ENCODE measurements around the gene MAT2A.
"Not testable (repeated sequence)": the region's sequence is repeated elsewhere in the genome, so short reads cannot be mapped to it uniquely, and the experiment has no call there.

Gene MAT2A

GRCh38 chr2:85580206-85580605, 41.2 kb downstream of the MAT2A start:
- DNase-seq: no peak

DNA sequence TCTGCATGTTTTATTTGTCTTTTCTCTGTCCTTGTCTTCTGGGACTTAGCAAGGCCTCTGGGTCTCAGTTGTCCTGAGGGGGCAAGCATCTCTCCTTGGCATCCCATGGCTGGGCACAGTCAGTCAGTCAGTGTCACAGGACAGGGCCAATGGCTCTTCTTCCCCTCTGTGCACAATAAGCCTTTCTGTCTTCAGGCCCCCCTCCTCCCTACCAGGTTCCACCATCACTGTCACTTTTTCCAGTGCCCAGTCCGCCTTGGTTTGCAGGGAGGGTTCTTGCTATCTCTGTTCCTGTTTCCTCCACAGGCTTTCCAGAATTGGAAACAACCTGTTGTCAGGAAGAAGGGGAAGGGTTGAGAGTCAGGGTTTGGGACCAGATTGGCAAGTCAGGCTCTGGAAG, 43.5 kb downstream of the MAT2A start:
- DNase-seq: no peak

GRCh38 chr2:85583667-85584353, 44.8 kb downstream of the MAT2A start:
- DNase-seq: no peak

- DNase-seq: no peak
Measured at GRCh38 chr2:85584354-85584856, 45.4 kb downstream of the MAT2A start, which contains the start of gene VAMP5. Gene VAMP5 (plus strand): TSS chr2:85584431. CDS start chr2:85584491, 60 bp downstream.

- no peak for DNase-seq
Measured at GRCh38 chr2:85584857-85585780, 46.2 kb downstream of the MAT2A start.

GRCh38 chr2:85585781-85586105, 46.8 kb downstream of the MAT2A start:
- no peak for DNase-seq

- DNase-seq: no peak
Measured at GRCh38 chr2:85588236-85588635, 49.3 kb downstream of the MAT2A start.

DNA sequence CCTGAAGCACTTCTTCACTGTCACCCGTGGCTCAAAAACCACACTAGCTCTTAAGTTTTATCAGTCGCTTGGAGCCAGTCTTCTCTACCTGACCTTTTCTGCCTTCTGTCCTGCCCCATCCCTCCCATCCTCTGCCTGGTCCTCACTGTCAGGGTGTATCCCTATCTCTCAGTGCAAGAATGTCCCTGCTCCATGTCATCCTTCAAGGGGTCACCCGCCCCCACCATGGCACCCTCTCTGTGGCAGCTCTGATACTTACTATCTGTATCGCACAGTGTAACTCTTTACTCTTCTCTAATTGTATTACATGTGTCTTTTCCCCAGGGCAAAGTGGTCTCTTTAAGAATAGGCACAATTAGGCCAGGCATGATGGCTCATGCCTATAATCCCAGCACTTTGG, 49.7 kb downstream of the MAT2A start:
- no peak for DNase-seq

DNA sequence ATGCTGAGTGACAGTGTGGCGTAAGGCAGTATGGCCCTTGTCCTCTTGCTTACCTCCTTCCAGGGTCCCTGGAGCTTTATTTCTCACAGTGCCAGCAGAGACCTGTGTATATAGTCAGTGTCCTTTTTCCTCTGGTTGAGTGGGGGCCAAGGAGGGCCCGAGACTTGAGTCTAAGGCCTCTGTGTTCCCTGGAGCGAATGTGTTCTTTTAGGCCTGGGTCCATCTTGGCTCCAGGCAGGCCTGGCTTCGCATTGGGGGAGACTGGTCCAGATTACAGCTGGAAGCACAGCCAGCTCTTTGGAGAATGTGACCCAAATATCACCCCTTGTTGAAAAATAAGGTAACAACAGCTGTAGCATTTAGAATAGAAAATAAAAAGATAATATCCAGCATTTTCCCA, 50.2 kb downstream of the MAT2A start:
- no peak for DNase-seq

GRCh38 chr2:85589982-85590791, 51.2 kb downstream of the MAT2A start:
- no peak for DNase-seq

- no peak for DNase-seq
Measured at GRCh38 chr2:85590950-85591349, 52.0 kb downstream of the MAT2A start.

DNA sequence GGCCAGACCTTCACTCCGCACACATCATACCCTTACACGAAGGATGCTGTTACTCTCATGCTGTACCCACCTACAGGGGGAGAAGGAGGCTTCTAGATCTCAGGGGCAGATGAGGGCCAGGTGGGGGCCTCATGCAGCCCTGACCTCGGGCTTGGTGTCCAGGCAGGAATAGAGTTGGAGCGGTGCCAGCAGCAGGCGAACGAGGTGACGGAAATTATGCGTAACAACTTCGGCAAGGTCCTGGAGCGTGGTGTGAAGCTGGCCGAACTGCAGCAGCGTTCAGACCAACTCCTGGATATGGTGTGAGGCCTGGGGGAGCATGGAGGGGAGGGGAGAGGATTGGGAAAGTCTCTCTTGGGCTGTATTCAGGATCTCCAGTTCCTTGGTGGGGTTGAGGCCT, 52.6 kb downstream of the MAT2A start:
- DNase-seq: no peak

DNA sequence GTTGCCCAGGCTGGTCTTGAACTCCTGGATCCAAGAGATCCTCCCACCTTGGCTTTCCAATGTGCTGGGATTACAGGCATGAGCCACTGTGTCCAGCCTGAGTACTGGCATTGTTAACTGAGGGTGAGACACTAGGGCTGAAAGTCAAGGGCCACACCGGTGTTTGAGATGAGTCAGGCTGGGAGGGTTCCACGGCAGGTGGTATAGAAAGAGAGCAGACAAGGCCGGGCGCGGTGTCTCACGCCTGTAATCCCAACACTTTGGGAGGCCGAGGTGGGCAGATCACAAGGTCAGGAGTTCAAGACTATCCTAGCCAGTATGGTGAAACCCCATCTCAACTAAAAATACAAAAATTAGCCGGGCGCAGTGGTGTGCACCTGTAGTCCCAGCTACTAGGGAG, 53.3 kb downstream of the MAT2A start:
- not testable (repeated sequence) for DNase-seq

DNA sequence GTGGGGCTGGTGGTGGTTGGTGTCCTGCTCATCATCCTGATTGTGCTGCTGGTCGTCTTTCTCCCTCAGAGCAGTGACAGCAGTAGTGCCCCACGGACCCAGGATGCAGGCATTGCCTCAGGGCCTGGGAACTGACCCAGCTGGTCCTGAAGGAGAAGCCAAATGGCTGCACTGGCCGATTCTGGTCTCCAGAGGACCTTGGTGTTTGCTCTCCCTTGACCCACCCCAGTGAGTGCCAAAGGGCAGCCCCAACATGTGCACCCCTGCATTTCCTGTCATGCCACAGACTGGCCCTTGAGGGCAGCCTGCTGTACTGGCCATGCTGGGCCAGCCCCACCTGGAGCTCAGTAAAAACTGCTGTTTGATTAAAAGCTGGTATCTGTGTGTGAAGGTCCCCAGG, 54.1 kb downstream of the MAT2A start:
- no peak for DNase-seq

Measured in NCI-H345 (cell line).